ENCODE data around the gene NRF1. TPM values are rescaled to one million over a fixed set of nuclear protein-coding genes. Genes with fewer than 3 reads are reported as not detected.
"Not testable (repeated sequence)": the region's sequence is repeated elsewhere in the genome, so short reads cannot be mapped to it uniquely, and the experiment has no call there.

Gene NRF1
- total and polyA plus RNA-seq, 5 donors, result 5.7 to 20.0 (median 18.8) TPM

DNA sequence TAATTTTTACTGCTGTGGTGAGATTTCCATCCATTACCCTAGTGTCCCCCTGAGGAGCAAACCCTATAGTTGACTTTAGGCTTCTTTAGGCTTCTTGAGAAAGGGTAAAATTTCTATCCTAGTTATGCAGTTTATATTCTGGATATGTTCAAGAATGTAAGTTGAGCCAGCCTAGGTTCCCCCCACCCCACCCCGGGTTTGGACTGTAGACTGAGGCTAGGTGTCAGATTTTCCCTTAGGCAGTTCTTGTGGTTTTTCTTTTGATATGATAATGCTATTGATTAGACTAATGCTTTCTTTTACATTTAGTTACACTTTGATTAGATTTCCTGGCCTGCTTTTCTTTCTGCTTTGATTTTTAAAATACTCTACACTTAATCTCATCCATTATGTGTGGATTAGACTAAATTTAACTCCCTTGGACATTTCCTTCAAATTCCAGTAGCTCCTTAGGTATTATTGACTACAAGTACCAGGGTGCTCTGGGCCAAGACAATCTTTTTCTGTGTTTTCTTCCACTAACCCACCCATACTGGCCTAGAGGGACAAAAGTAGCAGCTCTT is 37.7 kb downstream of the NRF1 start:
- 87% methylated on average over 1 of the region's 1 CpG for WGBS
- H3K9me3 ChIP-seq (ENCODE audit: control insufficient read depth, low read length), result no peaks in the 10 kb centered on the region
- no peak overlapping the region for H3K4me3 ChIP-seq (ENCODE audit: low read length)
- no peaks in the 10 kb centered on the region for H3K27me3 ChIP-seq (ENCODE audit: control insufficient read depth, insufficient read depth)
- H3K27ac ChIP-seq (ENCODE audit: low read length), result no peak overlapping the region
- no peak for DNase-seq
- intact Hi-C loops (cut with DNase I), result loop anchor here in 1 of 4 donors (10.0 kb wide), 1 partner anchor 294 kb away; no protein-coding TSS in a partner anchor
- H3K4me1 ChIP-seq (ENCODE audit: control insufficient read depth, insufficient read depth, low read length), result no peaks in the 10 kb centered on the region
- no peak for ATAC-seq

DNA sequence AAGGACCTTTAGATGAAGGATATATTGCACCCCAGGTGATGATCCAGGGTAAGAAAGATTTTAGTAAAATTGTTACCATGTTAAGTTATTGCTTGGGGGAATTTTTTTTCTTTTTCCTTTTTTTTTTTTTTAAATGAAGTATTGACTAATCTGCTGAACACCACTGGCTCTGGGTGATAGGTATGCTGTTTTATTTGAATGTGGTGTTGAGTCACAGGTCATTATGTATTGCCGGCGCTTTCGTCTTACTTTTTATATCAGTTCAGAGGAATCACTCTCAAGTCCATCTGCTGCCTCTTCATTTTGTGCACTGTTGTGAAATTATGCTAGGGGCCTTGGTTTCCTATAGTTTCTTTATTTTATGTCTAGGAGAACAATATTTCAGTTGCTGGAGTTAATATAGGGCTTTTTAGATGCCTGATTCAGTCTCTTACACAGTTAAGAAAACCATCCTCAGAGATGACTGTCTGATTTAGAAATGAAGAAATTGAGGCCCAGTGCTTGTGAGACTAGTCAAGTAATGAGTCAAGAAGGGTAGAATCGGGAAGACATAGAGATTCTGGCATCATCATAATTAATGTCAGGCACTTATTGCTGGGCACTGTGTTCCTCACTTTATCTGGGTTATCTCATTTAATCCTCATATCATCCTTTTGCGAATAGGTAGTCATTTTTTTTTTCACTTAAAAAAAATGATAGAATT is 38.7 kb downstream of the NRF1 start:
- H3K27ac ChIP-seq (ENCODE audit: low read length), result no peak overlapping the region
- H3K4me3 ChIP-seq (ENCODE audit: low read length), result no peak overlapping the region
- 95% methylated on average over 5 of the region's 5 CpGs for WGBS
- intact Hi-C loops (cut with DNase I), result loop anchor here in 1 of 4 donors (10.0 kb wide), 1 partner anchor 55 kb away; no protein-coding TSS in a partner anchor
- DNase-seq (no peak), ATAC-seq (no peak)
- no peaks in the 10 kb centered on the region for H3K4me1 ChIP-seq (ENCODE audit: control insufficient read depth, insufficient read depth, low read length)
- H3K27me3 ChIP-seq (ENCODE audit: control insufficient read depth, insufficient read depth), result no peaks in the 10 kb centered on the region
- H3K9me3 ChIP-seq (ENCODE audit: control insufficient read depth, low read length), result no peaks in the 10 kb centered on the region

DNA sequence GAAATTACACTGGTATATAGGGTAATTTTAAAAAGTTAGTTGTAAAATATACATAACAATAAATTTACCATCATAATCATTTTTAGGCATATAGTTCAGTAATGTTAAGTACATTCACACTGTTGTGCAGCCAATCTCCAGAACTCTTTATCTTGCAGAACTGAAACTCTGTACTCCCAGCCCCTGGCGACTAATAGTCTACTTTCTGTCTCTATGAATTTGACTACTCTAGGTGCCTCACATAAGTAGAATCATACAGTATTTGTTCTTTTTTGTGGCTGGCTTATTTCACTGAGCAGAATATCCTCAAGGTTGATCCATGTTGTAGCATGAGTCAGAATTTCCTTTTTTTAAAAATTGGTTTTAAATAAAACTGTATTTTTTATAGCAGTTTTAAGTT is 41.4 kb downstream of the NRF1 start:
- intact Hi-C loops (cut with DNase I), result loop anchor here in 1 of 4 donors (10.0 kb wide), 1 partner anchor 58 kb away; no protein-coding TSS in a partner anchor

DNA sequence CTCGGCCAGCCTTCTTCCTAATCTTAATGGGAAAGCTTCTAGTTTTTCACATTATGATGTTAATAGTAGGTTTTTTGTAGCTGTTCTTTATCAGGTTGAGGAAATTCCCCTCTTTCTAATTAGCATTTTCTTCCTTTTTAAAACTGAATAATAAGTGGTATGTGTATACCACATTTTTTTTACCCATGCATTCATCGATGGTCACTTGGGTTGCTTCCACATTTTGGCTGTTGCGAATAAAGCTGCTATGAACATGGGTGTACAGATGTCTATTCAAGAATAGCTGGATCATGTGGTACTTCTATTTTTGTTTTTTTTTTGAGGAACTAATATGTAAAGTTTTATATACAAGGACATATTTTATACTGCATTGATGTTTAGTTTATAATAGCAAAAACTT is 44.3 kb downstream of the NRF1 start:
- ATAC-seq (no peak), DNase-seq (no peak)
- no peaks in the 10 kb centered on the region for H3K4me1 ChIP-seq (ENCODE audit: control insufficient read depth, insufficient read depth, low read length)
- H3K27ac ChIP-seq (ENCODE audit: low read length), result no peak overlapping the region
- H3K9me3 ChIP-seq (ENCODE audit: control insufficient read depth, low read length), result no peaks in the 10 kb centered on the region
- intact Hi-C loops (cut with DNase I), result loop anchor here in 1 of 4 donors (10.0 kb wide), 1 partner anchor 61 kb away; no protein-coding TSS in a partner anchor
- no peak overlapping the region for H3K4me3 ChIP-seq (ENCODE audit: low read length)
- H3K27me3 ChIP-seq (ENCODE audit: control insufficient read depth, insufficient read depth), result no peaks in the 10 kb centered on the region
- WGBS, result 89% methylated on average over 3 of the region's 3 CpGs

More for the DNA sequence above, 41.4 kb downstream of the NRF1 start:
- WGBS, result 92% methylated on average over 1 of the region's 1 CpG
- no peak overlapping the region for H3K4me3 ChIP-seq (ENCODE audit: low read length)
- H3K27ac ChIP-seq (ENCODE audit: low read length), result no peak overlapping the region
- DNase-seq, result no peak
- ATAC-seq, result no peak
- no peaks in the 10 kb centered on the region for H3K4me1 ChIP-seq (ENCODE audit: control insufficient read depth, insufficient read depth, low read length)
- H3K27me3 ChIP-seq (ENCODE audit: control insufficient read depth, insufficient read depth), result no peaks in the 10 kb centered on the region
- no peaks in the 10 kb centered on the region for H3K9me3 ChIP-seq (ENCODE audit: control insufficient read depth, low read length)

DNA sequence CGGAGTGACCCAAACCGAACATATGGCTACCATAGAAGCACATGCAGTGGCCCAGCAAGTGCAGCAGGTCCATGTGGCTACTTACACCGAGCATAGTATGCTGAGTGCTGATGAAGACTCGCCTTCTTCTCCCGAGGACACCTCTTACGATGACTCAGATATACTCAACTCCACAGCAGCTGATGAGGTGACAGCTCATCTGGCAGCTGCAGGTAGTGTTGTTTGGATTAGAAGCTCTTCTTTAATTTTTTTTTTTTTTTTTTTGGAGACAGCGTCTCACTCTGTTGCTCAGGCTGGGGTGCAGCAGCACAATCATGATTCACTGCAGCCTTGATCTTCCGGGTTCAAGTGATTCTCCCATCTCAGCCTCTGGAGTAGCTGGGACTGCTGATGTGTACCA is 45.8 kb downstream of the NRF1 start:
- Histone ChIP-seq H3K4me3 (ENCODE audit: low read length) (no peak overlapping the region), H3K9me3 (ENCODE audit: control insufficient read depth, low read length) (no peaks in the 10 kb centered on the region), H3K27ac (ENCODE audit: low read length) (no peak overlapping the region), H3K27me3 (ENCODE audit: control insufficient read depth, insufficient read depth) (no peaks in the 10 kb centered on the region), H3K4me1 (ENCODE audit: control insufficient read depth, insufficient read depth, low read length) (no peaks in the 10 kb centered on the region)
- intact Hi-C loops (cut with DNase I), result loop anchor here in 1 of 4 donors (10.0 kb wide), 1 partner anchor 63 kb away; no protein-coding TSS in a partner anchor
- WGBS, result 91% methylated on average over 8 of the region's 8 CpGs
- no peak for DNase-seq
- no peak for ATAC-seq

DNA sequence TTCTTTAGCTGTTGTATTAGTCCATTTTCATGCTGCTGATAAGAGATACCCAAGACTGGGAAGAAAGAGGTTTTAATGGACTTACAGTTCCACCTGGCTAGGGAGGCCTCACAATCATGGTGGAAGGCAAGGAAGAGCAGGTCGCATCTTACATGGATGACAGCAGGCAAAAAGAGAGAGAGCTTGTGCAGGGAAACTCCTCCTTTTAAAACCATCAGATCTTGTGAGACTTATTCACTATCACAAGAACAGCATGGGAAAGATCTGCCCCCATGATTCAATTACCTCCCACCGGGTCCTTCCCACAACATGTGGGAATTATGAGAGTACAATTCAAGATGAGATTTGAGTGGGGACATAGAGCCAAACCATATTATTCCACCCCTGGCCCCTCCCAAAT is 48.4 kb downstream of the NRF1 start:
- not testable (repeated sequence) for H3K27ac ChIP-seq (ENCODE audit: low read length); H3K27me3 ChIP-seq (ENCODE audit: control insufficient read depth, insufficient read depth); ATAC-seq; H3K4me3 ChIP-seq (ENCODE audit: low read length); H3K4me1 ChIP-seq (ENCODE audit: control insufficient read depth, insufficient read depth, low read length); DNase-seq; H3K9me3 ChIP-seq (ENCODE audit: control insufficient read depth, low read length)
- intact Hi-C loops (cut with DNase I), result loop anchor here in 3 of 4 donors (5.0 to 10.0 kb wide), 5 partner anchors 65 to 355 kb away; no protein-coding TSS in a partner anchor
- WGBS, result 75% methylated on average over 2 of the region's 2 CpGs

DNA sequence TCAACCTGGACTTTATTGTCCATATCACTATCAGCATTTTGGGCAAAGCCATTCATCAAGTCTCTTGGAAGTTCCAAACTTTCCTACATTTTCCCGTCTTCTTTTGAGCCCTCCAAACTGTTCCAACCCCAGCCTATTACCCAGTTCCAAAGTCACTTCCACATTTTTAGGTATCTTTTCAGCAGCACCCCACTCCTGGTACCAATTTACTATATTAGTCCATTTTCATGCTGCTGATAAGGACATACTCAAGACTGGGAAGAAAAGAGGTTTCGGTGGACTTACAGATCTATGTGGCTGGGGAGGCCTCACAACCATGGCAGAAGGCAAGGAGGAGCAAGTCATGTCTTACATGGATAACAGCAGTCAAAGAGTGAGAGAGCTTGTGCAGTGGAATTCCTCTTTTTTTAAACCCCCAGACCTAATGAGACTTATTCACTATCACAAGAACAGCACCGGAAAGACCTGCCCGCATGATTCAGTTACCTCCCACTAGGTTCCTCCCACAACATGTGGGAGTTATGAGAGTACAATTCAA is 50.2 kb downstream of the NRF1 start:
- no peak for DNase-seq
- H3K4me1 ChIP-seq (ENCODE audit: control insufficient read depth, insufficient read depth, low read length), result no peaks in the 10 kb centered on the region
- H3K27ac ChIP-seq (ENCODE audit: low read length), result no peak overlapping the region
- intact Hi-C loops (cut with DNase I), result loop anchor here in 3 of 4 donors (5.0 to 10.0 kb wide), 4 partner anchors 163 to 353 kb away; no protein-coding TSS in a partner anchor
- ATAC-seq, result no peak
- no peaks in the 10 kb centered on the region for H3K27me3 ChIP-seq (ENCODE audit: control insufficient read depth, insufficient read depth)
- 99% methylated on average over 4 of the region's 4 CpGs for WGBS
- H3K9me3 ChIP-seq (ENCODE audit: control insufficient read depth, low read length), result no peaks in the 10 kb centered on the region
- H3K4me3 ChIP-seq (ENCODE audit: low read length), result no peak overlapping the region

DNA sequence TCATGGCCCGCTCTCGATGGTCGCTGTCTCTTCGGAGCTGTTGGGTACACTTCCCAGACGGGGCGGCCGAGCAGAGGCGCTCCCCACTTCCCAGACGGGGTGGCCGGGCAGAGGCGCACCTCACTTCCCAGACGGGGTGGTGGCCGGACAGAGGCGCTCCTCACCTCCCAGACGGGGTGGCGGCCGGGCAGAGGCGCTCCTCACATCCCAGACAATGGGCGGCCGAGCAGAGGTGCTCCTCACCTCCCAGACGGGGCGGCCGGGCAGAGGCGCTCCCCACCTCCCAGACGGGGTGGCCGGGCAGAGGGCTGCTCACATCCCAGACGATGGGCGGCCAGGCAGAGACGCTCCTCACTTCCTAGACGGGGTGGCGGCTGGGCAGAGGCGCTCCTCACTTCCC is 51.7 kb downstream of the NRF1 start:
- WGBS, result 97% methylated on average over 32 of the region's 32 CpGs
- H3K27ac ChIP-seq (ENCODE audit: low read length); ATAC-seq; H3K9me3 ChIP-seq (ENCODE audit: control insufficient read depth, low read length); H3K4me3 ChIP-seq (ENCODE audit: low read length); H3K4me1 ChIP-seq (ENCODE audit: control insufficient read depth, insufficient read depth, low read length); H3K27me3 ChIP-seq (ENCODE audit: control insufficient read depth, insufficient read depth): not testable (repeated sequence)
- intact Hi-C loops (cut with DNase I), result loop anchor here in 3 of 4 donors (5.0 to 10.0 kb wide), 4 partner anchors 162 to 352 kb away; no protein-coding TSS in a partner anchor
- peak in 1 of 3 donors; percentile 45 for DNase-seq

DNA sequence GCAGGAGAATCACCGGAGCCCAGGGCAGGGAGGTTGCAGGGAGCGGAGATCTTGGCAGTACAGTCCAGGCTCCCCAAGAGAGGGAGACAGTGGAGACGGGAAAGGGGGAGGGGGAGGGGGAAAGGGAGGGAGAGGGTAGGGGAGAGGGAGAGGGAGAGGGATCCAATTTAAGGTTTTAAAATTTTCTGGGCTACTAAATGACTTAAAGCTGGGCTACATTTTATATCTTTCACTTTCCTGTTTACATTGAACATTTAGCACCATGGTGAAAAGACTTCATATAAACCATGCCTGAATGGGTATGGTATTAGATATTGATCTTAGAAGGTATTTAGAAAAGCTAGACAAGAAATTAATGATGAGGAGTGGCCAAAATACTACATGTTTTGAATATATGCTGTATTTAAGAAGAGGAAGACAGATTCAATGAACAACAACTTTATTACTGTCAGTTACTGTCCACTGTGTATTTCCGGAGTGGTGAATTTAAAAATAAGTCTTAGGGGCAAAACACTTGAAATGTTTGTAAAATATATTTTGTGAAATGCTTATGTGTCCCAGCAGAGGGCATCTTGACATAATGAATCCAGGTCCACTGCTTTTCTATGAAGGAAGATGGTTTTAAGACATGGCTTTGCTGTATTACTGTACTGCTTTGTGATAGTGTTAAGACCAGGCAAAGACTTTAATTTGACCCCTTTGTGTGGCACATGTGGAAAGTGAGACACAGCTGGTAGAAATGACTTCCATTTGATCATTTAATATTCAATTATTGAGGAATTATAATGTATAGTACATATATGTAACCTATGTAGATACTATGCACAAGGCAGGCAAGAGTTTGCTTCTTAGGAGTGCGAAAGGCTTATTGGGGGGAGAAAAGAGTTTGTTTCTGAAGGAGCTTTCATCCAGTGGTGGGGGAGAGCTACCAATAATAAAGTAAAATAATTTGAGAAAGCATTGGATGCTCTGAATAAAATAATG is 52.8 kb downstream of the NRF1 start:
- ATAC-seq, result peak in 1 of 2 donors; percentile 41
- Histone ChIP-seq H3K27me3 (ENCODE audit: control insufficient read depth, insufficient read depth) (no peaks in the 10 kb centered on the region), H3K27ac (ENCODE audit: low read length) (no peak overlapping the region), H3K4me3 (ENCODE audit: low read length) (no peak overlapping the region), H3K9me3 (ENCODE audit: control insufficient read depth, low read length) (no peaks in the 10 kb centered on the region), H3K4me1 (ENCODE audit: control insufficient read depth, insufficient read depth, low read length) (no peaks in the 10 kb centered on the region)
- WGBS, result 61% methylated on average over 5 of the region's 5 CpGs
- DNase-seq, result no peak
- intact Hi-C loops (cut with DNase I), result loop anchor here (5.0 to 10.0 kb wide), 4 partner anchors 160 to 350 kb away; no protein-coding TSS in a partner anchor

DNA sequence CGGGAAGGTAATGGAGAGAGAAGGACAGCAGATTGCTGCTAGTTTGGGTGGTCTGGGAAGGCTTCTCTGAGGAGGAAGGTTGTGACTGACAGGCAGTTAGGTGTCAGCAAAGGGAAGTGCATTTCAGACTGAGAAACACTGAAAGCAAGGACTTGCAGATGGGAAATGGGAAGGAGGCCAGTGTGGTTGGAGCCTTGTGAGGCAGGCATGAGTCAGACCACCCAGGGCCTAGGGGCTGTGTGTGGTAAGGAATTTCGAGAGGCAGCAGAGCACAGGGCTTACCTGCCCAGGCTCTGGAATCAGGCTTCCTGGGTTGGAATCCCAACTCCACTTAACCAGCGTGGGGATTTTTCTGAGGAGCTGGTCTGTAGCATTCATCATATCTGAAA is 53.5 kb downstream of the NRF1 start:
- H3K27me3 ChIP-seq (ENCODE audit: control insufficient read depth, insufficient read depth), result no peaks in the 10 kb centered on the region
- WGBS, result 79% methylated on average over 3 of the region's 3 CpGs
- no peak overlapping the region for H3K27ac ChIP-seq (ENCODE audit: low read length)
- H3K9me3 ChIP-seq (ENCODE audit: control insufficient read depth, low read length), result no peaks in the 10 kb centered on the region
- H3K4me3 ChIP-seq (ENCODE audit: low read length), result no peak overlapping the region
- ATAC-seq (peak; percentile 24 to 50), DNase-seq (no peak)
- intact Hi-C loops (cut with DNase I), result loop anchor here (5.0 to 10.0 kb wide), 4 partner anchors 160 to 350 kb away; no protein-coding TSS in a partner anchor
- H3K4me1 ChIP-seq (ENCODE audit: control insufficient read depth, insufficient read depth, low read length), result no peaks in the 10 kb centered on the region

All from right cardiac atrium (tissue), 5 donors.